Right lobe of liver (tissue), 4 donors: Measurements from ENCODE around the gene MMP17.

Experiments
- POLR2A ChIP-seq: fragments of 450-650 bp; IDR thresholded peaks from one replicate; pipeline ENCODE4 v1.6.1; 2017; ENCODE audit warnings: antibody characterized with exemption, mild to moderate bottlenecking
- TF ChIP-seq, protein P1 (sequence below), 4 donors: fragments of 200-600 bp in 3 of 4; fragments of 450-650 bp in 1 of 4; IDR thresholded peaks; one replicate each; pipeline versions ENCODE4 v1.5.1 to v1.8.0; 2016 to 2022; ENCODE audit warnings: antibody characterized with exemption in 4 of 4, mild to moderate bottlenecking in 2 of 4
- donor health status: DM: no; HTN: no; CAD: no.
- donor health status: DM: no; HTN: no; CAD: no.
- donor health status: DM: no; HTN: yes; CAD: no.

DNA sequence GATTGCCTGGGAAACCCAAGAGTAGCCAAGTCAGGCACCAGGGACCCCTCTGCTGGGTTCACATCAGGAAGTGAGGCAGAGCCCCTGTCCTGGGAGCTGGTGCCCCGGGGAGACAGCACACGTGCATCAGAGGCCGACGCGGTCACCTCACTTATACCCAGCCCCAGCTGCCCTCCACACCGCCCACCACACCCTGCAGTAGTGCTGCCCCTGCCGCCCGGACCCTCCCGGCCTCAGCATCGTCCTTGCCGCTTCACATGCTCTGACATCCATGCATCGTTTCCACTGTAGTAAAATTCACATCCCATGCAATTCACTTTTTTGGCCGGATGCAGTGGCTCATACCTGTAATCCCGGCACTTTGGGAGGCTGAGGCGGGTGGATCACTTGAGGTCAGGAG is 14.0 kb downstream of the MMP17 start:
- no peak for TF ChIP-seq POLR2A
- TF ChIP-seq, protein P1, sequence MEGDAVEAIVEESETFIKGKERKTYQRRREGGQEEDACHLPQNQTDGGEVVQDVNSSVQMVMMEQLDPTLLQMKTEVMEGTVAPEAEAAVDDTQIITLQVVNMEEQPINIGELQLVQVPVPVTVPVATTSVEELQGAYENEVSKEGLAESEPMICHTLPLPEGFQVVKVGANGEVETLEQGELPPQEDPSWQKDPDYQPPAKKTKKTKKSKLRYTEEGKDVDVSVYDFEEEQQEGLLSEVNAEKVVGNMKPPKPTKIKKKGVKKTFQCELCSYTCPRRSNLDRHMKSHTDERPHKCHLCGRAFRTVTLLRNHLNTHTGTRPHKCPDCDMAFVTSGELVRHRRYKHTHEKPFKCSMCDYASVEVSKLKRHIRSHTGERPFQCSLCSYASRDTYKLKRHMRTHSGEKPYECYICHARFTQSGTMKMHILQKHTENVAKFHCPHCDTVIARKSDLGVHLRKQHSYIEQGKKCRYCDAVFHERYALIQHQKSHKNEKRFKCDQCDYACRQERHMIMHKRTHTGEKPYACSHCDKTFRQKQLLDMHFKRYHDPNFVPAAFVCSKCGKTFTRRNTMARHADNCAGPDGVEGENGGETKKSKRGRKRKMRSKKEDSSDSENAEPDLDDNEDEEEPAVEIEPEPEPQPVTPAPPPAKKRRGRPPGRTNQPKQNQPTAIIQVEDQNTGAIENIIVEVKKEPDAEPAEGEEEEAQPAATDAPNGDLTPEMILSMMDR (IDR thresholded peaks at IDR 0.05) = no peak
